KOPT-K1 (cell line): ENCODE data around the gene AIF1.
A peak's percentile ranks its signal among the peaks of the same experiment; 100 is the strongest.
"Not testable (repeated sequence)": the region's sequence is repeated elsewhere in the genome, so short reads cannot be mapped to it uniquely, and the experiment has no call there.

Source experiments
- H3K27ac ChIP-seq: fragments of 200-600 bp; sonication (generic); 2 replicates; pipeline ENCODE4 v1.5.1; 2016; ENCODE audit warnings: antibody characterized with exemption, mild to moderate bottlenecking, low read depth, low read length; ENCODE audit not compliant: poor library complexity, severe bottlenecking
- H3K36me3 ChIP-seq: fragments of 200-600 bp; sonication (generic); 2 replicates; pipeline ENCODE4 v1.5.1; 2017; ENCODE audit warnings: antibody characterized with exemption, mild to moderate bottlenecking, low read length, moderate library complexity; ENCODE audit not compliant: insufficient read depth
- H3K9me3 ChIP-seq: fragments of 200-600 bp; sonication (generic); 2 replicates; pipeline ENCODE4 v1.5.1; 2017; ENCODE audit warnings: antibody characterized with exemption, low read length, mild to moderate bottlenecking; ENCODE audit not compliant: insufficient read depth, poor library complexity, severe bottlenecking

AIF1 gene

DNA sequence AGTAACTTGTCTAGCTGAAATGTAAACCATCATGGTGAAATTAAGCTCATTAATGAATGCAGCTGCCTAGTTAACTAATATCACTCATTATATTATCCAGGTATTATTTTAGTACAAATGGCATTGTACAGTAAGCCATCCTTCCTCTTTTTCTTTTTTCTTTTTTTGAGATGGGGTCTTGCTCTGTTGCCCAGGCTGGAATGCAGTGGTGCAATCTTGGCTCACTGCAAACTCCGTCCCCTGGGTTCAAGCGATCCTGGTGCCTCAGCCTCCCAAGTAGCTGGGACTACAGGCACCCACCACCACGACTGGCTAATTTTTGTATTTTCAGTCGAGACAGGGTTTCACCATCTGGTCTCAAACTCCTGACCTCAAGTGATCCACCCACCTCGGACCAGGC, 24.3 kb upstream of the AIF1 start:
- H3K36me3 ChIP-seq, H3K9me3 ChIP-seq, H3K27ac ChIP-seq: not testable (repeated sequence)

DNA sequence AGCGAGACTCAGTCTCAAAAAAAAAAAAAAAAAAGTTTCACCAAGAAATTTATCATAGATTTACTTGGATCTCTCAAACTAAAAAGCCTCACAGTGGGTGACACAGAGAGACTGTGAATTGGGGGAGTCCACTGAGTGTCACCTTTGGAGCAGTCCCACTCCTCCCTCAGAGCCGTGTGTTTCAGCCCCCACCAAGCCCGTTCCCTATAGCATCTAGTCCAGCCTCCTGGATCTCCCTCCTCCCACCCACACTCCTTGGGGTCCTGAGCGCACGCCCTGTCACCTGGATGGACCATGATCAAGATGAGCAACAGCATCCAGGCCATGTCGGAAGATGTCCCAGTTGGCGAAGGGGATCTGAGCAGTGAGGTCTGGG, 22.6 kb upstream of the AIF1 start:
- Histone ChIP-seq H3K27ac (peak overlapping the region; percentile 48), H3K36me3 (no peaks in the 10 kb centered on the region), H3K9me3 (no peaks in the 10 kb centered on the region)

DNA sequence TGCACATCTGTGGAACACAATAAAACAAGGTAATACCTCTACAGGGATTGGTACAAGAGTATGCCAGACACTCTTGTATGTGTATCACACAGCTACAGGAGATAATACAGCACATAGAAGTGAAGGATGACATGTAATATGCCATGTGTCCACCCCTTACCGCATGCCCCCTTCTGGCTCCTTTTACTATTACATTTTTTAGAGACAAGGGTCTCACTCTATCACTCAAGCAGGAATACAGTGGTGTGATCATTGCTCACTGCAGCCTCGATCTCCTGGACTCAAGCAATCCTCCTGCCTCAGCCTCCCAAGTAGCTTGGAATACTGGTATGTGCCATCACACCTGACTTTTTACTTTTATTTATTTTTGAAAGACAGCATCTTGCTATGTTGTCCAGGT, 18.0 kb upstream of the AIF1 start:
- Histone ChIP-seq H3K36me3 (no peaks in the 10 kb centered on the region), H3K9me3 (no peaks in the 10 kb centered on the region), H3K27ac (peak overlapping the region; percentile 28)

DNA sequence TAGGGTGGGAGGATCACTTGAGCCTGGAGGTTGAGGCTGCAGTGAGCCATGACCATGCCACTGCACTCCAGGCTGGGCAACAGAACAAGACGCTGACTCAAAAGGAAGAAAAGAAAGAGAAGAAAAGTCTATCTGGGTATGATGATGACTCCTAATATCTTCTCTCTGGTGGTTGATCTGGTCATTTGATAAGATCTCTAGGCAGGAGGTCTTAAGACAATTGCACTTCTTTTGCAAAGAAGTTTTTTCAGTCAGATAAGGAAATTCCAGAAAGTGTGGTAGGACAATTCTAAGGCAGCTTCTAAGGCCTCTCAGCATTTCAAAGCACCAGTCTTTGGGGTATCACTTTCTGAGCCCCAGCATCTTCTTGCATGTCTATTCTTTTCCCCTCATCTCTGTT, 7.7 kb upstream of the AIF1 start:
- H3K27ac ChIP-seq, result no peak overlapping the region
- H3K36me3 ChIP-seq, result no peaks in the 10 kb centered on the region
- no peaks in the 10 kb centered on the region for H3K9me3 ChIP-seq

DNA sequence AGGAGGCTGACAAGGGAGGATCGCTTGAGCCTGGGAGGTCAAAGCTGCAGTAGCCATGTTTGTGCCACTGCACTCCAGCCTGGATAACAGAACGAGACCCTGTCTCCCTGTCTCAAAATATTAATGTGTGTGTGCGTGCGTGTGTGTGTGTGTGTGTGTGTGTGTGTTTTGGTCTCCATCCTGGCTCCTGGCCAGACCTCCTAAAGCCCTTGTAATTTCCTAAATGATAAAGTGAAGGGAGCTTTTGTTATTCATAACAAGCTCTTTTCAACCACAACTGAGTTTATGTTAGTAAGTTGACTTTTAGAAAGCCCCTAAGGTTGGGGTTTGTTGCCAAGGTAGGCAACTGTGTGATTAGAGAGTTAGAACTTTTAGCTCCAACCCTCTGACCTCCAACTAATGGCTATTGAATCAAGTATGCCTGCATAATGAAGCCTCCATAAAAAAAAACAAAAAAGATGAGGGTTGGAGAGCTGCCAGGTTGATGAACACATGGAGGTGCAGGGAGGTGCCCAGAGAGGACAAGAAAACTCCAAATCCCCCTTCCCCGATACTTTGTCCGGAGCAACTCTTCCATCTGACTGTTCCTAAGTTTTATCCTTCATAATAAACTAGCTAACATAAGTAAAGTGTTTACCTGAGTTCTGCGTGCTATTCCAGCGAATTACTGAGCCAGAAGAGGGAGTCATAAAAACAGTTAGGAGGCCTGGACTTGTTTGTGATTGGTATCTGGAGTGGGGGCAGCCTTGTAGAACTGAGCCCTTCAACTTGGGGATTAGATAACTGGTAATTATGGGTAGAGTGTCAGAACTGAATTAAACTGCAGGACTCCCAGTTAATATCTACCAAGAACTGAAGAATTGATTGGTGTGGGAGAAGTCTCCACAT, 5.3 kb upstream of the AIF1 start:
- Histone ChIP-seq H3K9me3 (no peaks in the 10 kb centered on the region), H3K27ac (no peak overlapping the region), H3K36me3 (no peaks in the 10 kb centered on the region)

DNA sequence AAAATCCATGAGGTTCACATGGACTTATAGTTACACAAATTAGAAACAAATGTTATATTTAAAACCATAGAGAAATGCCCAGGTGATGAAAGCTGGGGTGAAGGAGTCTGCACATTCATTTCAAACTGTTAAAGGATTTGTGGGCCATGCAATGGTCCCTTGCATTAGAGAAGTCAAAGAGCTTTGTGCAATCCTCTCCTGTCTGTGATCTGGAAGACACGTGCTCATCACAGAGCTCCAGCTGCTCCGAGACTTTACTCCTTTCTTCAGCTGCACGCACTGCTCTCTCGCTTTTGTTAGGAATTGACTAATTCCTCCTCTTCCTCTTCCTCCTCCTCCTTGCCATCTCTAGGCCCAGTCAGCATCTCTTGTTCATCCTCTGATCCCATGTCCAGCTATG, 4.1 kb upstream of the AIF1 start:
- H3K27ac ChIP-seq, result no peak overlapping the region
- H3K9me3 ChIP-seq, result no peaks in the 10 kb centered on the region
- no peaks in the 10 kb centered on the region for H3K36me3 ChIP-seq

DNA sequence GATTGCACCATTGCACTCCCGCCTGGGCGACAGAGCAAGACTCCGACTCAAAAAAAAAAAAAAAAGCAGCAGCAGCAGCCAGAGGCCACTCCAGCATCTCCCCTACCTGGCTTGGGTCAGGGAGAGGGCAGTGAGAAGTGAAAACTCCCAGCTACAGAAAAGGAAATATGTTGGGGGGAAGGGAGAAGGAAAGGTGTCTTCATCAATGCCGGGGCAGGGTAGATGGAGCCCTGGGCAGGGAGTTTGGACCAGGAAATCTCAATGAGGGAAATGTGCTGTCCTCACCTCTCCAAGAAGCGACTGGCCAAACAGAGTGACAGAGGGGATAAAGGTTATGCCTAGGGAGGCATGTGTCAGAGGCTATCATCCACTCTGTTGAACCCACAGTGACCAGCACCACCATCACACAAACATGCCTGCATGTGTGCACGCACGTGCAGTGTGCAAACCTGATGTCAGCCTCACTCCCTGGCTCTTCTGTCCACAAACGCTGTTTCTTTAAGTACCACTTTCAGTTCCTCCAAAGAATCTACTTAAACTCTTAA, 887 bp upstream of the AIF1 start:
- Histone ChIP-seq H3K9me3 (no peaks in the 10 kb centered on the region), H3K27ac (peak overlapping the region; percentile 97), H3K36me3 (peaks cover 8% of the 10 kb centered on the region; the same call in 1 of the 2 replicates)

DNA sequence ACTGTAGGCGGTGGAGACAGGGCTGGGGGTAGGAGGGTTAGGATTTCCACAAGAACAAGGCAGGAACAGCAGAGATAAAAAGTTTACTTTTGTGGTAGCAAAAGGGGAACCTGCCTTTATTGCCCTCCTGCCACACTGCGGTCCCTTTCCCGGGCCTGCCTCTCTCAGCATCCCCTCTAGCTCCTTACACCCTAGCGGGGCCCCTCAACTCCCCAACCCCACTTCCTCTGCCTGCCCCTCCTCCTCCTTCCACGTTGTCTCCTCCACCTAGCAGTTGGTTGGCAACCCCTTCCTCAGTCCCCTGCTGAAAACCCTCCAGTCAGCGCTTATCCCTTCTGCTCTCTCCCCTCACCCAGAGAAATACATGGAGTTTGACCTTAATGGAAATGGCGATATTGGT, 714 bp downstream of the AIF1 start:
- Histone ChIP-seq H3K27ac (peak overlapping the region; percentile 97), H3K36me3 (peaks cover 8% of the 10 kb centered on the region; the same call in 1 of the 2 replicates), H3K9me3 (no peaks in the 10 kb centered on the region)

DNA sequence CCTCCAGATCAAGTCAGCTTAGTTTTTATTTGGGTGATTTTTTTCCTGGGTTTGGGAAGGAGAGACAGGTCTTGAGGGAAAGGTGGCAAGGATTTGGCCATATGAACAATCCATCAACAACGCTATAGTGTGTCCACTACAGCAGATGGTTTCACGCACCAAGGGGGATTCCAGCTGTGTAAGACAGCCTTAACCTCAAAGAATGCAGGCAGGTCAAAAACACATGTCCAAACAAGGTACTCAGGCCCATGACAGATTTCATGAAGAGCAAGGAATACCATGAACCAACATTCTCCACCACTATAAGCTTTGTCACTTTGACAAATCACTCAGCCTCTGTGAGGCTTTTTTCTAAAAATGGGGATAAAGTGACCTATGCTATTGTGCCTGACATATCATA, 2.0 kb downstream of the AIF1 start:
- H3K36me3 ChIP-seq, result peaks cover 13% of the 10 kb centered on the region
- H3K9me3 ChIP-seq, result no peaks in the 10 kb centered on the region
- peak overlapping the region; percentile 97 for H3K27ac ChIP-seq

DNA sequence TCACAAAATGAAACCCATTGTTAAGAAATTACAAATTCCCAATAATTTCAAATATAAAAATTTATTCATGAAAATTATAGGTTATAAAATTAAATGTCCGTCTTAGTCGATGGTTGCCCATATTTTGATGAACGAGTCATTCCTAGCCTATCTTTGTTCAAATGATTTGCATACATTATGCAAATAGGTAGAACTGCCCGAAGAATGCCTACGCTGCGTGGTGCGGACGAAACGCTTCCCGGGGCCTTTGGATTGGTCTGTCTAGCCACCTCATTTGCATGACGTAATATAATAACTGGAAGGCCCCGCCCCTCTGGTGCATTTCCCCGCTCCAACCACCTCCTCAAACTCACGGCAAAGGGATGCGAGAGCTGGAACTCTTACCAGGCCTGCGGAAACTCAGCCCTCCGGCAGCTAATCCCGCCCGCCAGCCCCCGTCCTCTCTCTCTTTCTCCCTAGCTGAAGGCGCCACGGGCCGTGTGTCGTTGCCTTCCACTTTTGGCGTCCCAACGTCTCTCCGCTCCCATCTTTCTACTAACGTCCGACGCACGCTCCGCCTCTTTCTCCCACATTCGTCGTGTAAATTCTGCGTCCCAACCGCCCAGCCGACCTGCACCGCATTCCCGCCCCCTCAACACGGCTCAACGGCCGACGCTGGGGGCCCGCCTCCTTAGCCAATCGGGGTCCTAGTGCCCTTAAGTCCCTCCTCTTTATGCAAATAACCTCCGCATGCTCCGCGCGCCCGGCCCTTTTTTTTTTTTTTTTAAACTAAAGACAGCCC, 5.0 kb downstream of the AIF1 start:
- Histone ChIP-seq H3K27ac (peak overlapping the region; percentile 99), H3K9me3 (no peaks in the 10 kb centered on the region), H3K36me3 (peaks cover 43% of the 10 kb centered on the region)

DNA sequence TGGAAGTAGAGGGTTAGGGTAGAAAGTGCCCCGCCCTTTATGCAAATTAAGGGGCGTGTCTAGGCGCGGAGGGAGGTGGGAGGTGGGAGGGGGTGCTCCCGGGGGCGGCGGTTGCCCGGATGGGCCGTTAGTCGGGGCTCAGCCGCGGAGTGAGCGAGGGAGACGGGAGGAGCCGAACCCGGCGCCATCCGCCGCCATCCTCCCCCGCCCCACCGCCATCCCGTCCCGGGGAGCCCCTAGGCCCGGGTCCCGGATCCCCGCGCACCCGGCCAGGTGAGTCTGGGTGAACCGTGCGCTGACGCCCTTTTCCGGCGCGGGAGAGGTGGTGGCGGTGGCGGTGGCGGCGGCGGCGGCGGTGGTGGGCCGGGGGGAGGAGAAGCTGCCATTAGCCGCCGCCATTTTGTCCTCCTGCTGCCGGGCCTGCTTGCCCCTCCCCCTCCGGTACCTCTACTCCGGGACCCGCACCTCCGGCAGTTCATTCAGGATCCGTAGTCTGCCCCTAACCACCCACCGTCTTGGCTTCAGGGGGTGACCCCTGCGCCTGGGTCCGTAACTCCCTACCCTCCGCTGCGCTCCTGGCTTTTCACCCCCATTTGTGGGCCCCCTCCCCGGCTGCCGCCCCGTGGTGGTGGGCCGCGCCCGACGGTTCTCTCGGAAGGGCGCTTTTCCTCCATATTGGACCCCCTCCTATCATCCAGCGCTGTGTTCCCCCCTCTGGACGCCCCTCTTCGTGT, 5.7 kb downstream of the AIF1 start, which contains the start of gene PRRC2A:
PRRC2A (plus strand) TSS at position 130 of the 734 bp plus-strand sequence. CDS start 2,075 bp downstream, outside the sequence.
- Histone ChIP-seq H3K27ac (peak within 1 kb of the TSS; percentile 99), H3K36me3 (peaks cover 50% of the 10 kb centered on the region), H3K9me3 (no peaks in the 10 kb centered on the region)

DNA sequence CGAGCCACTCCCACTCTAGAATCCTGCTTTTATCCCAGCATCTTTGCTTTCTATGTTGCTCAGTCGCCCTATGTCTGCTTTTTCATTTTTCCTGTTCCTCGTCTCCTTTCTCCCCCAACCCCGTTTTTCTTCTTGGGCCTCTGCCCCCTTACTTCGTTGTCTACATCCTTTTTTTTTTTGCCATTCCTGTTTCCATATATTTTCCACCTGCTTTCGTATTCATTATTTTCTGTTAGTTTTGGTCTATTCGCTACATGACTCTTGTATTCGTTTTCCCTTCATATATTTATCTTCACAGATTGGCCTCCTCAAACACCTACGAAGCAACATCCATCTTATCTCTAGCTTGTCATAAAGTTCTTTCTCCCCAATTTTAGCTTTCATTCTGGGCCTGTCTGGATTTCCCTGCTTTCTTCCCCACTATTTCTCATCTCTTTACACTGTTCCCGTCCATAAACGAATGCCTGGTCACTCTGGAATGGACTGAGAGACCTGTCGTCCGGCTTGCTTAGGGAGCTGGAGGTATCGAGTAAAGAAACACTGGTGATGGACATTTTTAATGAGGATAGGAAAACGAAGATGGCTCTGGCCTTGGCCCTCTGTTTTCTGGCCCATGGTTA, 6.4 kb downstream of the AIF1 start:
- Histone ChIP-seq H3K9me3 (no peaks in the 10 kb centered on the region), H3K27ac (peak overlapping the region; percentile 99), H3K36me3 (peaks cover 57% of the 10 kb centered on the region)

DNA sequence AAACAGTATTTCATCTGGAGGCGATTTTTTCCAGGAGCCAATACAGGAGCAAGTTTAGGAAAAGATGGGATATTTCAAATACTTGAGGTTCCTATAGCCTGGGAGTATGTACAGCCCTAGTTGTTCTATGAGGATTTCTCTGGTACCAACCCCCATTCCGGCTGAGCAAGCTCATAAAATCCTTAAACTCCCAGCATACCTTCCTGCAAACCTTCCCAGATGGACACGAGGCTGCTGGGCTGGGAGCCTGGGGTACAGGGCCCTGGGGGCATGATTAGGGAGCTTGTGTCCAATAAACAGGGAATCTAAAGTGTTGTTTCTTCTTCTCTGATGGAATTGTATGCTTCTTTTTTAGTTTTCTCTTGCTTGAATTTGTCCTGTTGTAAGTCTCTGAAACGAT, 7.0 kb downstream of the AIF1 start:
- Histone ChIP-seq H3K36me3 (peaks cover 58% of the 10 kb centered on the region), H3K27ac (peak overlapping the region; percentile 99)

DNA sequence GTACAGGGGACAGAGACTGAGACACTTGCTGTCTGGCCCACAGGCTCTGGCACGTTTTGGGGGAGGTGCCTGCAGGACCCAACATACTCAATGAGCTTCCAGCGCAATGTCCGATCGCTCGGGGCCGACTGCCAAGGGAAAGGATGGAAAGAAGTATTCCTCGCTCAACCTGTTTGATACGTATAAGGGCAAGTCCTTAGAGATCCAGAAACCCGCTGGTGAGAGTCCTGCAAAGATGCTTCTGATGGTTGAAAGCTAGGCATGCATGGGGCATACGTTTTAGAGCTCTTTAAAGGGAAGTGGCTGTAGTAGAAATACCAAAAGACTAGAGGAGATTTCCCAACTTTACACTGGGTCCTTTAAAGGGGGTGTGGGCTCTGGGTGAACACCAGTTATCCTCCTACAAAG, 7.7 kb downstream of the AIF1 start:
- H3K9me3 ChIP-seq, result no peaks in the 10 kb centered on the region
- H3K27ac ChIP-seq, result peak overlapping the region; percentile 99
- H3K36me3 ChIP-seq, result peaks cover 62% of the 10 kb centered on the region

More for the DNA sequence above, 7.0 kb downstream of the AIF1 start:
- no peaks in the 10 kb centered on the region for H3K9me3 ChIP-seq
